Gastroesophageal sphincter (tissue), 4 donors: Measurements from ENCODE around the gene AHNAK2. TPM values are rescaled to one million over a fixed set of nuclear protein-coding genes. Genes with fewer than 3 reads are reported as not detected.

Source experiments
- ATAC-seq: fragments of 150-250 bp; one replicate; pipeline ENCODE4 v1.9.1; 2016; ENCODE audit warnings: mild to moderate bottlenecking, moderate library complexity
- H3K27ac ChIP-seq, 4 donors: fragments of 200-600 bp; sonication (generic) in 3 of 4; 1 replicate in 3 of 4; 2 replicates in 1 of 4; pipeline ENCODE4 v1.5.1; 2016 to 2019
- H3K27me3 ChIP-seq: fragments of 200-600 bp; sonication (generic); one replicate; pipeline ENCODE4 v1.5.1; 2019
- H3K36me3 ChIP-seq, 2 donors: fragments of 200-600 bp; sonication (generic); one replicate each; pipeline ENCODE4 v1.5.1; 2019; ENCODE audit warnings: control low read depth in 1 of 2
- H3K4me1 ChIP-seq, 3 donors: fragments of 200-600 bp; sonication (generic); 1 replicate in 2 of 3; 2 replicates in 1 of 3; pipeline ENCODE4 v1.5.1; 2016 to 2019; ENCODE audit warnings: control low read depth in 2 of 3
- H3K4me3 ChIP-seq, 2 donors: fragments of 200-600 bp; sonication (generic); one replicate each; pipeline ENCODE4 v1.5.1; 2019; ENCODE audit warnings: mild to moderate bottlenecking in 1 of 2, moderate library complexity in 1 of 2
- H3K9me3 ChIP-seq, 3 donors: fragments of 200-600 bp; sonication (generic); one replicate each; pipeline ENCODE4 v1.5.1; 2017 to 2019; ENCODE audit warnings: control low read depth in 2 of 3
- CTCF ChIP-seq, 4 experiments: fragments of 200-600 bp in 2 of 4; fragments of 450-650 bp in 2 of 4; sonication (generic) in 1 of 4; IDR thresholded peaks; one replicate each; pipeline ENCODE4 v1.5.1; 2017 to 2019; ENCODE audit warnings: antibody characterized with exemption in 4 of 4, mild to moderate bottlenecking in 2 of 4, moderate library complexity in 2 of 4
- EP300 ChIP-seq: sonication (generic); formaldehyde crosslinking; IDR thresholded peaks from one replicate; pipeline ENCODE4 v1.6.1; 2017; ENCODE audit warnings: antibody characterized with exemption, mild to moderate bottlenecking
- POLR2A ChIP-seq, 2 donors: fragments of 450-650 bp; IDR thresholded peaks; one replicate each; pipeline ENCODE4 v1.6.1; 2017; ENCODE audit warnings: antibody characterized with exemption in 2 of 2, mild to moderate bottlenecking in 2 of 2, moderate library complexity in 1 of 2
- POLR2AphosphoS5 ChIP-seq: sonication (generic); formaldehyde crosslinking; IDR thresholded peaks from one replicate; pipeline ENCODE4 v1.6.1; 2017; ENCODE audit warnings: antibody characterized with exemption
- WGBS, 2 donors: methylation state at CpG; one replicate each; pipeline ENCODE4 v1.1.5; 2018; ENCODE audit warnings: low coverage in 1 of 2; 5-methylcytosine and 5-hydroxymethylcytosine counted together
- total RNA-seq, 4 donors: library from RNA; depleted of rRNA; stranded (reverse); fragments of >200 nt; gene quantifications; one replicate each; pipeline ENCODE4 v1.1.0, GENCODE V29; 2016

AHNAK2 gene
- total RNA-seq, 4 donors from 2014 or later: 105 to 529 (median 239) TPM

GRCh38 chr14:104975481-104976197, 2.5 kb downstream of the AHNAK2 start:
- peaks cover 13 to 99% (median 73%) of the 10 kb centered on the region in 3 donors for H3K4me1 ChIP-seq
- WGBS, 2 donors: no CpG with 5 or more reads among the region's 21 CpGs
- TF ChIP-seq POLR2AphosphoS5: no peak
- no peak for TF ChIP-seq EP300
- no peak for TF ChIP-seq POLR2A (IDR thresholded peaks at IDR 0.05)
- TF ChIP-seq CTCF (IDR thresholded peaks at IDR 0.05): no peak
- no peaks in the 10 kb centered on the region for H3K27me3 ChIP-seq
- ATAC-seq: no peak
- peak overlapping the region in 1 of 2 donors; percentile 72 for H3K4me3 ChIP-seq
- H3K36me3 ChIP-seq: no peaks in the 10 kb centered on the region
- peak overlapping the region in 3 of 4 donors; percentile 94 to 98 (median 96) for H3K27ac ChIP-seq
- no peaks in the 10 kb centered on the region for H3K9me3 ChIP-seq

- TF ChIP-seq POLR2AphosphoS5: no peak
- no peak for TF ChIP-seq EP300
- TF ChIP-seq POLR2A (IDR thresholded peaks at IDR 0.05): no peak
- no peak for TF ChIP-seq CTCF (IDR thresholded peaks at IDR 0.05)
- Histone ChIP-seq H3K4me1 (peaks cover 13 to 99% (median 77%) of the 10 kb centered on the region in 3 donors), H3K27me3 (no peaks in the 10 kb centered on the region), H3K27ac (peak overlapping the region; percentile 90 to 98 (median 95)), H3K36me3 (no peaks in the 10 kb centered on the region), H3K9me3 (no peaks in the 10 kb centered on the region), H3K4me3 (no peak overlapping the region)
- no peak for ATAC-seq
- 93% methylated on average over 3 of the region's 14 CpGs; no CpG with 5 or more reads in 1 of the 2 donors for WGBS, 2 donors
These were observed 3.3 kb downstream of the AHNAK2 start for GRCh38 chr14:104974665-104975390.

GRCh38 chr14:104974146-104974541, 4.0 kb downstream of the AHNAK2 start:
- TF ChIP-seq CTCF (IDR thresholded peaks at IDR 0.05): no peak
- TF ChIP-seq POLR2AphosphoS5: no peak
- TF ChIP-seq EP300: no peak
- TF ChIP-seq POLR2A (IDR thresholded peaks at IDR 0.05): no peak
- 6 to 35% methylated on average over 5 to 9 of the region's 13 CpGs for WGBS, 2 donors
- no peak for ATAC-seq

GRCh38 chr14:104973385-104974145, 4.6 kb downstream of the AHNAK2 start:
- peaks cover 13 to 99% (median 86%) of the 10 kb centered on the region in 3 donors for H3K4me1 ChIP-seq

More at GRCh38 chr14:104974146-104974541, 4.0 kb downstream of the AHNAK2 start:
- Histone ChIP-seq H3K4me3 (peak overlapping the region in 1 of 2 donors; percentile 33), H3K27me3 (no peaks in the 10 kb centered on the region), H3K27ac (peak overlapping the region; percentile 90 to 98 (median 95)), H3K36me3 (no peaks in the 10 kb centered on the region), H3K9me3 (no peaks in the 10 kb centered on the region), H3K4me1 (peaks cover 13 to 99% (median 83%) of the 10 kb centered on the region in 3 donors)

More at GRCh38 chr14:104973385-104974145, 4.6 kb downstream of the AHNAK2 start:
- H3K36me3 ChIP-seq: no peaks in the 10 kb centered on the region
- no peaks in the 10 kb centered on the region for H3K9me3 ChIP-seq
- TF ChIP-seq CTCF (IDR thresholded peaks at IDR 0.05) (no peak), POLR2AphosphoS5 (peak; percentile 90), EP300 (no peak)
- peak overlapping the region; percentile 90 to 98 (median 95) for H3K27ac ChIP-seq
- WGBS, 2 donors: 0% methylated on average over 2 of the region's 23 CpGs; no CpG with 5 or more reads in 1 of the 2 donors
- H3K27me3 ChIP-seq: no peaks in the 10 kb centered on the region
- peak overlapping the region in 1 of 2 donors; percentile 33 for H3K4me3 ChIP-seq
- peak; percentile 35 for ATAC-seq
